HL-60 (cell line): ENCODE data around the gene ENPP6.

Experiments
- CTCF ChIP-seq: IDR thresholded peaks from one replicate; pipeline ENCODE4 v1.5.1; 2011; ENCODE audit warnings: low read length, control low read depth, inconsistent platforms; ENCODE audit not compliant: insufficient read depth
- POLR2AphosphoS5 ChIP-seq: IDR thresholded peaks from 2 replicates; pipeline ENCODE4 v1.6.1; 2012; ENCODE audit warnings: low read depth

- TF ChIP-seq CTCF (no peak), POLR2AphosphoS5 (no peak)
Measured at GRCh38 chr4:184214931-184215330, 2.7 kb downstream of the ENPP6 start.
